ENCODE data around the gene RECK.
"Not testable (repeated sequence)": the region's sequence is repeated elsewhere in the genome, so short reads cannot be mapped to it uniquely, and the experiment has no call there.

Gene RECK

DNA sequence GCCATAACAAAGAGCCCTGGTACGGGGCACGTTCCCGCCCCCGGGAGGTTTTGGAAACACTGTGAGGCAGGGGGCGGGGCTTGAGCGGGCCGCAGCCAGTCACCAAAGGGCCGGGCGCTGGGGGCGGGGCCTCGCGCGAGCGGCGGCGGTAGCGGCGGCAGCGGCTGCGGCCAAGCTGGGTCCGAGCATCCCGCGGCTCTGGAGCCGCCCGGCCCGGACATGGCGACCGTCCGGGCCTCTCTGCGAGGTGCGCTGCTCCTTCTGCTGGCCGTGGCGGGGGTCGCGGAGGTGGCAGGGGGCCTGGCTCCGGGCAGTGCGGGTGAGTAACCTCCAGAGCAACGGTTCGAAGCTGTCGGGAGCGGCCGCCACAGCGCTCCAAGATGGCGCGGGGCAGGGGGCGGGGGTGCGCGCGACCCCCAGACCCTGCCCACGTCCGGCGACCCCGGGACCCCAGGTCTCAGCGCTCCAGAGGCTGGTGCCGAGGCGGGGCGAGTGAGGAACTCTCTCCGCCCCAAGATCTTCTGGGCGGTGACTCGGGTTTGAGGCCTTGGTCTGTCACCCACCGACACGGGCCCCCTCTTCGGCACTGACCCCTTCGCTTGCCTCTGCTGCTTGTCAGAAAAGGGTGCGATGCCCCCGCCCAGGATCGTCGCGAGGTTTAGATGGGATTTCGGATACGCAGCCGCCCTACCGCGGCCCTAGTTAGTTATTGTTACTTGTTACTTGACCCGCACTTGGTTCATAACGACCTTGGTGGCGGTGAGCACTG lies at the start of gene RECK:
TSS of gene RECK (plus strand) at position 134 of the 769 bp plus-strand sequence. CDS start at position 220, 86 bp downstream.
- no peaks in the 10 kb centered on the region for H3K9me3 Mint-ChIP-seq
- DNase-seq (peak; percentile 83), ATAC-seq (peak; percentile 92)
- peaks cover 18% of the 10 kb centered on the region for H3K27me3 Mint-ChIP-seq
- peaks cover 40% of the 10 kb centered on the region for H3K4me1 Mint-ChIP-seq
- peak within 1 kb of the TSS; percentile 83 to 94 for H3K4me3 Mint-ChIP-seq
- peak within 1 kb of the TSS; percentile 89 to 91 for H3K27ac Mint-ChIP-seq

DNA sequence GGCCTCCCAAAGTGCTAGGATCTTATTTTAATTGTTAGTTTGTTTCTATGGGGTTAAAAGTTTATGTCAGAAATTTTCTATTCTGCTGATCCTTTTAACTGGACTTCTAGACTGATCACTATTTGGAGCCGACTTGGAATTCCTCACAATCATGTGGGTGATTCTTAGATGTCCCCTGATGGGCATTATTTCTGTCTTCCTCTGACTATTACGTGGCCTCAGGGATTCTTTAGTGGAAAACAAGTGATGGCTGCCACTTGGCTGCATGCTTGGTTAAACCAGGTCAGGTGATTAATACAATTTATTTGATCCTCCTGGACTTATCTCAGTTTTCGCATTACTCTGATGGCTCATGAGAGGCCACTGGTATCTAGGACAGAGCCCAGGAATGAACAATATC lies 46.6 kb upstream of the RECK start:
- Mint-ChIP-seq H3K9me3 (no peaks in the 10 kb centered on the region), H3K27me3 (peaks cover 19% of the 10 kb centered on the region), H3K4me1 (no peaks in the 10 kb centered on the region), H3K4me3 (no peak overlapping the region), H3K27ac (no peak overlapping the region)
- DNase-seq (no peak), ATAC-seq (no peak)

DNA sequence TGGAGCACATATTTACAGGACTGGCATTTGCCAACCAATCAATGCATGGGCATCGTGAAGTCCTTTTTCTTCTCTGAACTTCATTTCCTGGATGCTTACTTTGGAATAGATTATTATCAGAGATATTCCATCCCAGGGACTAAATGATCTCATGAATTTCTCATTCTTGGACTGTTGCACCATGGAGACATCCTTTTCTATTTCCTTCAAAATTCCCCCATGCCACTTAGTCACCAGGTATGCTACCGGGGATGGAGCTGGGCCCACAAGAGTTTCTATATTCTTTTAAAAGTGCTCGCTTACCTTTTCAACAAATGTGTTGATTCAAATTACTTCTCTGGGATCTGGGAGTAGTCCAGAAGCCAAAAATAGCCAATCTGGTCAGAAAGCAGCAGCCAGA lies 43.6 kb upstream of the RECK start:
- H3K4me1 Mint-ChIP-seq, ATAC-seq, DNase-seq, H3K4me3 Mint-ChIP-seq, H3K9me3 Mint-ChIP-seq, H3K27ac Mint-ChIP-seq: not testable (repeated sequence)
- peaks cover 19% of the 10 kb centered on the region for H3K27me3 Mint-ChIP-seq

DNA sequence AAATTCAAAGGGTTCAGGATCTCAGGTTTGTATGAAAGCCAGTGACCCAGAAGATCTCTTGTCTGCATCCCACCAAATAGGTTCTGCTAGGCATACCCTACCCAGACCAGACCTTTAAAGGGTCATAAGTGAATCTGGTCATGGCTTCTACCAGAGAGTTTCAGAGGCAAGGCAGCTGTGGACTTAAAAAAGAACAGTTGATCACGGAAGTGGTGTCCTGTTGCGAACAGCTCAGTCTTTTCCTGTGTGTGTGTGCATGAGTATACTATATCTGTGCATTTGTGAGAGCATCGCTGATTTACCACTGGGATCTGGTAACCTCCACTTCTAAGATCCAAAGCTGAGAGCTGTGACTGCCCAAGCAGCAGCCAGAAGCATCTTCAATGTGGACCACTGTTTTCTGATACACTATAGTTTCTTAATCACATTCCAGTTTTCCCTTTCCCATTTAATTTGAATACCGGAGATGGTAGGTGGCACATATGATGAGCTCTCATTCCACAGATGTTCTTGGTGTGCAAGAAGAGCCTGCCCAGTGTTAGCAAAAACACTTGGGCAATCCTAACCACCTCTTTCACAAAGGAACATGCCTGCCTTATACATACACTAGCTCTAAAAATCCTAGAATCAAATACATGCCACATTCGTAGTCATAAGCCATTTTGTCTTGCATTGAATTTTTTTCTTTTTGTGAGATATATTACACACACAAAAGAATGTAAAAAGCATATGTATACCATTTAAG lies 42.6 kb upstream of the RECK start:
- ATAC-seq = no peak
- DNase-seq = no peak
- no peaks in the 10 kb centered on the region for H3K4me1 Mint-ChIP-seq
- H3K27me3 Mint-ChIP-seq = peaks cover 19% of the 10 kb centered on the region
- peaks cover 11 to 12% of the 10 kb centered on the region in 2 donors for H3K9me3 Mint-ChIP-seq
- no peak overlapping the region for H3K4me3 Mint-ChIP-seq
- H3K27ac Mint-ChIP-seq = no peak overlapping the region

DNA sequence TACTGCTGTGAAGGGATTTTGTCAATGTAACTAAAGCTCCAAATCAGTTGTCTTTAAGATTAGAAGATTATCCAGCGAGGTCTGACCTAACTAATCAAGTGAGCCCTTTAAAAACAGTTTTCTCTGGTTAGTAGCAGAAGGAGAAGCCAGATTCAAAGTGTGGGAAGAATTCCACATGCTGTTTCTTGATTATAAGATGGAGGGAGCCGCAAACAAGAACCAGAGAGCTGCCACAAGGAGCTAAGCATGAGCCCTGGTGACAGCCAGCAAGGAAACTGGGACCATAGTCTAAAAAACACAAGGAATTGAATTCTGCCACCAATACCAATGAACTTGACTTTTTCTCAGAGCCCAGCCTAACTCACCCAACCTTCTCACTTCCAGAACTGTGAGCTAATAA lies 41.8 kb upstream of the RECK start:
- Mint-ChIP-seq H3K4me3 (no peak overlapping the region), H3K4me1 (no peaks in the 10 kb centered on the region), H3K9me3 (peaks cover 11 to 12% of the 10 kb centered on the region in 2 donors), H3K27ac (no peak overlapping the region), H3K27me3 (peaks cover 24% of the 10 kb centered on the region)
- DNase-seq = no peak
- no peak for ATAC-seq

DNA sequence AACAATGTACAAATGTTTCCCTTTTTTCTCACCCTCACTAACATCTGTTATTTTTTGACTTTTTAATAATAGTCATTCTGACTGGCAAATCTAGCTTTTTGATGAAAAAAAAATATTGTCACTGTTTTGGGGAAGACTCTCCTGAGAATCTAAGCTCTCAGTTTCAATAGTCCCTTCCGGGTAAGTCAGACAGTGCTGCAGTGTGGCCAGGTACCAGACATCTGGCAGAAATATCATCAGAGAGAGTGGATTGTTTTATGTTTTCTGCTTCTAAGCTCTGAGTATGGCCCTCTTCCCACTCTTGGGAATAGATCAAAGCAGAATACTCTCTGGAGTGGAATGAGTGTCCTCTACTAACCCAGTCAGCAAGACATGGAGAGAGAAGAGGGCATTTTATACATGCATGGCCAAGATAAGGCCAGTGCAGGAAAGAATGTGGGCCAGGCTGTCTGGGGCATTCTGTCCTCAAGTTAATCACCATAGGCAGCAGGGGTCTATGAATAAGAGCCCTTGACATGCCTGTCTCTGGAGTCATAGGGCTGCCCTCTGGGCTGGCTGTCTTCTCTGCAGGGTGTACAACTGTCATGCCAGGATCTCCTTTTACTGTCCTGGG lies 40.2 kb upstream of the RECK start:
- no peak for DNase-seq
- peaks cover 11 to 12% of the 10 kb centered on the region in 2 donors for H3K9me3 Mint-ChIP-seq
- H3K27me3 Mint-ChIP-seq = peaks cover 32% of the 10 kb centered on the region
- no peak overlapping the region for H3K27ac Mint-ChIP-seq
- no peak for ATAC-seq
- H3K4me3 Mint-ChIP-seq = no peak overlapping the region
- H3K4me1 Mint-ChIP-seq = no peaks in the 10 kb centered on the region

GRCh38 chr9:35997016-35997415 lies 39.7 kb upstream of the RECK start:
- Mint-ChIP-seq H3K9me3 (peaks cover 11 to 12% of the 10 kb centered on the region in 2 donors), H3K27me3 (peaks cover 32% of the 10 kb centered on the region)
- not testable (repeated sequence) for H3K27ac Mint-ChIP-seq, H3K4me1 Mint-ChIP-seq, H3K4me3 Mint-ChIP-seq, ATAC-seq, DNase-seq

DNA sequence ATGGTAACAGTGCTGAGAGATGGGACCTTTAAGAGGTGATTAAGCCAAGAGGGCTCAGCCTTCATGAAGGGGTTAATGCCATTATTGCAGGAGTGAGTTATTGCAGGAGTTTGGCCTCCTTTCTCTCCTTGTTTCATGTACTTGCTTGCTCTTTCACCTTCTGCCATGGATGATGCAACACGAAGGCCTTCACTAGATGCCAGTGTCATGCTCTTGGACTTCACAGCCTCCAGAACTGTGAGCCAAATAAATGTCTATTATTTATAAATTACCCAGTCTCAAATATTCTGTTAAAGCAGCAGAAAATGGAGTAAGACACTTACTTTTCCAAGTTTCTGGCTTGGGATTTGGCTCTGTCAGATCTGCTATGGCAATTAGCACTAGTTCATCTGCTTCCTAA lies 38.4 kb upstream of the RECK start:
- Mint-ChIP-seq H3K9me3 (peaks cover 11 to 12% of the 10 kb centered on the region in 2 donors), H3K4me3 (no peak overlapping the region), H3K27me3 (peaks cover 33% of the 10 kb centered on the region), H3K27ac (no peak overlapping the region), H3K4me1 (no peaks in the 10 kb centered on the region)
- no peak for ATAC-seq
- no peak for DNase-seq

- ATAC-seq (no peak), DNase-seq (no peak)
- Mint-ChIP-seq H3K27me3 (peaks cover 41% of the 10 kb centered on the region), H3K4me1 (peaks cover 13% of the 10 kb centered on the region), H3K27ac (no peak overlapping the region), H3K9me3 (peaks cover 0 to 10% of the 10 kb centered on the region in 2 donors), H3K4me3 (no peak overlapping the region)
Observed at GRCh38 chr9:36005891-36006290, 30.8 kb upstream of the RECK start.

DNA sequence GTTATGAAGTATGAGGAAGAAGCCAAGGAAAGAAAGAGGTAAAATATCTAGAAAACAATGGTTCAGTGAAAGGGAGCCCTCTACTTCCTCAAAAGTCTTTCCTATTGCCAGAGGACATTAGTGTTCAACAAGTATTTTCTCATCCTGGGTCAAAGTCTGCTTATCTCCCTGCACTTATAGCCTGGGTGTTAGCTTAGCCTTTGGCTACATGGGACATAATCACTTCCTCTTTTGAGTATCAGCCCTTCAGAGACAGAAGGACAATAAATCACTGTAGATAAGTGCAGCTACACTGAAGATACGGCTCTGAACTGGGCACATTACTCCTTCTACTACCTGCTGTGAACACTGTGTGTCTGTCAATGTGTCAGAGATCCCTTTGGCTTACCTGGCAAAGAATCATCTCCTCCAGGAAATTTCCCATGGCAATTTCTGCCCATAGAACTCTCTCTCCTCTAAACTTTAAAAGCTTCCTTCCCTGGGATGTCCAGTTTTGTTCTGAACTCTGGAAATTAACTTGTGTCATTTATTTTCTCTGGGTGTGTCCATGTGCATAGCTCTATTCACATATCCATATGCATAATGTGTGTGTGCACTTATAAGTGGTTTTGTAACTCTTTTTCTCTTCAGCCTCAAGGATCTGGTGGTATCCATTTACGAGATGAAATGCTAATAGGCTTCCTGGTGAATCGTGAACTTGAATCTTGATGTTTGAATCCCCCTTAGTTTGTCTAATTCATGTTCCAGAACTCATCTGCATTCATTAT lies 30.0 kb upstream of the RECK start:
- peaks cover 48% of the 10 kb centered on the region for H3K27me3 Mint-ChIP-seq

GRCh38 chr9:36007316-36007708 lies 29.4 kb upstream of the RECK start:
- no peak overlapping the region for H3K27ac Mint-ChIP-seq

More for the DNA sequence above, 30.0 kb upstream of the RECK start:
- ATAC-seq = no peak
- no peak overlapping the region for H3K4me3 Mint-ChIP-seq
- no peak overlapping the region for H3K27ac Mint-ChIP-seq
- H3K4me1 Mint-ChIP-seq = peaks cover 13% of the 10 kb centered on the region
- DNase-seq = no peak
- peaks cover 0 to 10% of the 10 kb centered on the region in 2 donors for H3K9me3 Mint-ChIP-seq

DNA sequence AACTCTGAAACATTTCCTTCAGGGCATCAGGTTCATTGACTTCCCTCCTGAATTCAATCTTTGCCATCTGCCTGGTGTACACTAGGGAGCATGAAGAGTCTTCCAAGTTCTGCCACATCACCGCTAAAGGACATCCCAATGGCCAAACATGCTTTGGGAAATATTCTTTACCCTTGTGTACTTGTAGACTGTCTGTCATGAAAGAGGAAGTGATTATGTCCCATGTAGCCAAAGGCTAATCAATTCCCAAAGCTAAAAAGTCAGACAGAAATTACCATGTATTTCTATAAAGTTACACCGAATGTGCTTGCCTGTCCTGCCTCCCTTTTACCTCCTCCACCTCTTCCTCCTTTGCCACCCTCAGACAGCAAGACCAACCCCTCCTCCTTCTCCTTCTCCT lies 28.9 kb upstream of the RECK start:
- DNase-seq (no peak), ATAC-seq (no peak)
- Mint-ChIP-seq H3K4me3 (no peak overlapping the region), H3K9me3 (peaks cover 0 to 10% of the 10 kb centered on the region in 2 donors), H3K27ac (no peak overlapping the region), H3K4me1 (peaks cover 13% of the 10 kb centered on the region), H3K27me3 (peaks cover 46% of the 10 kb centered on the region)

More at GRCh38 chr9:36007316-36007708, 29.4 kb upstream of the RECK start:
- Mint-ChIP-seq H3K4me3 (no peak overlapping the region), H3K4me1 (peaks cover 13% of the 10 kb centered on the region), H3K27me3 (peaks cover 49% of the 10 kb centered on the region), H3K9me3 (peaks cover 0 to 10% of the 10 kb centered on the region in 2 donors)
- ATAC-seq (peak; percentile 31), DNase-seq (no peak)

DNA sequence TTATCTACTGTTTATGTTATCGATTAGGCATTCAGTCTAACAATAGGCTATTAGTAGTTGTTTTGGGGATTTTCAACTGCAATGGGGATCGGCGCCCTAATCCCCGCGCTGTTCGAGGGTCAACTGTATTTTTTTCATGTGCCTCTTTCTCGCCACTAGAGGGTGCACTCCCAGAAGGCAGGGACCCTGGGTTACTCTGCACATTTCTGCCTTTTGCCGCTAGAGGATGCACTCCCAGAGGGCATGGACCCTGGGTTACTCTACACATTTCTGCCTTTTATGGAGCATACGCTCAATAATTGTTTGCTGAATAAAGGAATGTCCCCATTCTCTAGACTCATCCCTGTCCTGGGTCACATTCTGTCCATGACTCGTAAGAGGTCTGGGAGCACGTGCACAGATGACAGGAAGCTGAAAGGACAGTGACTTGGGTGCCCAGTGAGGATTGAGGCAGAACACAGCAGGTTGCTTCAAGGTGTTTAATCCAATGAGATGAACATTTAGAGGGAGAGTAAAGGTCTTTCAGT lies 27.9 kb upstream of the RECK start:
- peaks cover 0 to 10% of the 10 kb centered on the region in 2 donors for H3K9me3 Mint-ChIP-seq
- no peak overlapping the region for H3K4me3 Mint-ChIP-seq
- ATAC-seq (peak; percentile 97), DNase-seq (peak; percentile 67 to 75)
- no peak overlapping the region for H3K27ac Mint-ChIP-seq
- H3K27me3 Mint-ChIP-seq = peaks cover 40% of the 10 kb centered on the region
- H3K4me1 Mint-ChIP-seq = peaks cover 13% of the 10 kb centered on the region

GRCh38 chr9:36011379-36011778 lies 25.3 kb upstream of the RECK start:
- H3K9me3 Mint-ChIP-seq = no peaks in the 10 kb centered on the region
- peaks cover 13% of the 10 kb centered on the region for H3K4me1 Mint-ChIP-seq
- peaks cover 30% of the 10 kb centered on the region for H3K27me3 Mint-ChIP-seq
- DNase-seq (no peak), ATAC-seq (no peak)
- no peak overlapping the region for H3K27ac Mint-ChIP-seq
- no peak overlapping the region for H3K4me3 Mint-ChIP-seq

GRCh38 chr9:36017278-36017677 lies 19.4 kb upstream of the RECK start:
- Mint-ChIP-seq H3K4me1 (no peaks in the 10 kb centered on the region), H3K27me3 (no peaks in the 10 kb centered on the region), H3K9me3 (no peaks in the 10 kb centered on the region), H3K4me3 (no peak overlapping the region), H3K27ac (no peak overlapping the region)
- DNase-seq (no peak), ATAC-seq (no peak)
